Gastroesophageal sphincter (tissue), 4 donors: ENCODE measurements around the gene ROR1. TPM values are rescaled to one million over a fixed set of nuclear protein-coding genes. Genes with fewer than 3 reads are reported as not detected.

Source experiments
- ATAC-seq: fragments of 150-250 bp; one replicate; pipeline ENCODE4 v1.9.1; 2016; ENCODE audit warnings: mild to moderate bottlenecking, moderate library complexity
- H3K27ac ChIP-seq, 4 donors: fragments of 200-600 bp; sonication (generic) in 3 of 4; 1 replicate in 3 of 4; 2 replicates in 1 of 4; pipeline ENCODE4 v1.5.1; 2016 to 2019
- H3K27me3 ChIP-seq: fragments of 200-600 bp; sonication (generic); one replicate; pipeline ENCODE4 v1.5.1; 2019
- H3K36me3 ChIP-seq, 2 donors: fragments of 200-600 bp; sonication (generic); one replicate each; pipeline ENCODE4 v1.5.1; 2019; ENCODE audit warnings: control low read depth in 1 of 2
- H3K4me1 ChIP-seq, 3 donors: fragments of 200-600 bp; sonication (generic); 1 replicate in 2 of 3; 2 replicates in 1 of 3; pipeline ENCODE4 v1.5.1; 2016 to 2019; ENCODE audit warnings: control low read depth in 2 of 3
- H3K4me3 ChIP-seq, 2 donors: fragments of 200-600 bp; sonication (generic); one replicate each; pipeline ENCODE4 v1.5.1; 2019; ENCODE audit warnings: mild to moderate bottlenecking in 1 of 2, moderate library complexity in 1 of 2
- H3K9me3 ChIP-seq, 3 donors: fragments of 200-600 bp; sonication (generic); one replicate each; pipeline ENCODE4 v1.5.1; 2017 to 2019; ENCODE audit warnings: control low read depth in 2 of 3
- EP300 ChIP-seq: sonication (generic); formaldehyde crosslinking; IDR thresholded peaks from one replicate; pipeline ENCODE4 v1.6.1; 2017; ENCODE audit warnings: antibody characterized with exemption, mild to moderate bottlenecking
- POLR2A ChIP-seq, 2 donors: fragments of 450-650 bp; IDR thresholded peaks; one replicate each; pipeline ENCODE4 v1.6.1; 2017; ENCODE audit warnings: antibody characterized with exemption in 2 of 2, mild to moderate bottlenecking in 2 of 2, moderate library complexity in 1 of 2
- POLR2AphosphoS5 ChIP-seq: sonication (generic); formaldehyde crosslinking; IDR thresholded peaks from one replicate; pipeline ENCODE4 v1.6.1; 2017; ENCODE audit warnings: antibody characterized with exemption
- WGBS, 2 donors: methylation state at CpG; one replicate each; pipeline ENCODE4 v1.1.5; 2018; ENCODE audit warnings: low coverage in 1 of 2; 5-methylcytosine and 5-hydroxymethylcytosine counted together
- total RNA-seq, 4 donors: library from RNA; depleted of rRNA; stranded (reverse); fragments of >200 nt; gene quantifications; one replicate each; pipeline ENCODE4 v1.1.0, GENCODE V29; 2016
- TF ChIP-seq, protein P1 (sequence below), 4 experiments: fragments of 200-600 bp in 2 of 4; fragments of 450-650 bp in 2 of 4; sonication (generic) in 1 of 4; IDR thresholded peaks; one replicate each; pipeline ENCODE4 v1.5.1; 2017 to 2019; ENCODE audit warnings: antibody characterized with exemption in 4 of 4, mild to moderate bottlenecking in 2 of 4, moderate library complexity in 2 of 4

ROR1 gene
- total RNA-seq, 4 donors from 2014 or later = 5.0 to 38.0 (median 8.3) TPM

DNA sequence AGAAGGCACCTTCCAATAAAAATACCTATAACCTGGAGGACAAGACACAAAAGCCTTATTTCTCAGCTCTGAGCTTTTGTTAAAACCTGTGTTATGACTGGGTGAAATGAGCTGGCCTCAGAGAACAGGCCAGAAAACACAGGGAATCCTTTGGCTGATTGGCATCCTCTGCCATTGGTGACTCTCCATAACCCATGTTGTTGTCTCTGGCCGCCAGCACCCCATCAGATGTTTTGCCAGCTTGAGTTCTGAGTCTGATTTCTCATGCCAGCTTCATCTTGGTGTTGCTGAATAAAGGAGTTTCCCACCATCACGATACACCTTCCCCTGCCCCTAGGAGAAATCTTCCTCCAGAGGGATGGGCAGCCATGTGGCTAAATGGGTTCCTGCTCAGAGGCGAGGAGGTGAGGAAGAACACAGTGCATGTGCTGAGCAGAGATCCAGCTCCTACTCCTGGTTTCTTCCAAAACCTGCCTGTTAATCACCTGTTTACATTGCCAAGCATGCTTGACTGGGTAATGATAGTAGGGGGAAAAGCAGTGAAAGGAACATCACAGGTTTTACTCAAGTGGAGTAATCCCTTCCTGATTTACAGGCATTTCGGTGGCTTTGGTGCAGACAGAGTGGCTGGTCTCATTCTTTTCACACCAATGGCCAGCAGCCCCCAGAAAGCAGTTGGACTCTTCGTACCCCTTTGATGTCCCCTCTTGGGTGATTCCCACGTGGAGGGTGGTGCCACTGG is 109.8 kb downstream of the ROR1 start:
- no peak for ATAC-seq
- Histone ChIP-seq H3K4me1 (peaks cover 0 to 23% (median 0%) of the 10 kb centered on the region in 3 donors), H3K9me3 (no peaks in the 10 kb centered on the region), H3K36me3 (no peaks in the 10 kb centered on the region), H3K27ac (peak overlapping the region in 3 of 4 donors; percentile 14 to 49 (median 36)), H3K27me3 (no peaks in the 10 kb centered on the region), H3K4me3 (no peak overlapping the region)
- TF ChIP-seq POLR2AphosphoS5 = no peak
- 78 to 100% methylated on average over 3 to 6 of the region's 6 CpGs for WGBS, 2 donors

DNA sequence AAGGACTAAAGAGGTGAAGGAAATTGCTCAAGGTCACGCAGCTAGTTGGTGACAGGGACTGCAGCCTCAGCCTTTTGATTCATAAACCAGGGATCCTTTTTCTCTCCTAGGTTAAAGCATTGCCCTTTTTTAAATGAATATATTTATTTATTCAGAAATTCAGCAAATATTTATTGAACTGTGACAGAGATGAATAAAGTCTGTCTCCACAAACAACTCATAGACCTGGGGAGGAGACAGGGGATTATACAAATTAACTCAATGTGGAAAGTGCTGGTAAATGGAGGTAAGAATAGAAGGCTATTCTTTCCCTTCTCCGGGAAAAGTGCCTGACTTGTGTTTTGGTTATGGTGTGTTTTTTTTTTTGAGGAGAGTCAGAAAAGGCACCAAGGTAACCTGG is 110.7 kb downstream of the ROR1 start:
- Histone ChIP-seq H3K4me3 (no peak overlapping the region), H3K4me1 (peaks cover 0 to 21% (median 0%) of the 10 kb centered on the region in 3 donors), H3K27me3 (no peaks in the 10 kb centered on the region), H3K27ac (no peak overlapping the region), H3K9me3 (no peaks in the 10 kb centered on the region), H3K36me3 (no peaks in the 10 kb centered on the region)
- ATAC-seq = no peak
- 77 to 84% methylated on average over 2 of the region's 2 CpGs for WGBS, 2 donors
- no peak for TF ChIP-seq POLR2A (IDR thresholded peaks at IDR 0.05)
- no peak for TF ChIP-seq POLR2AphosphoS5
- TF ChIP-seq, protein P1, sequence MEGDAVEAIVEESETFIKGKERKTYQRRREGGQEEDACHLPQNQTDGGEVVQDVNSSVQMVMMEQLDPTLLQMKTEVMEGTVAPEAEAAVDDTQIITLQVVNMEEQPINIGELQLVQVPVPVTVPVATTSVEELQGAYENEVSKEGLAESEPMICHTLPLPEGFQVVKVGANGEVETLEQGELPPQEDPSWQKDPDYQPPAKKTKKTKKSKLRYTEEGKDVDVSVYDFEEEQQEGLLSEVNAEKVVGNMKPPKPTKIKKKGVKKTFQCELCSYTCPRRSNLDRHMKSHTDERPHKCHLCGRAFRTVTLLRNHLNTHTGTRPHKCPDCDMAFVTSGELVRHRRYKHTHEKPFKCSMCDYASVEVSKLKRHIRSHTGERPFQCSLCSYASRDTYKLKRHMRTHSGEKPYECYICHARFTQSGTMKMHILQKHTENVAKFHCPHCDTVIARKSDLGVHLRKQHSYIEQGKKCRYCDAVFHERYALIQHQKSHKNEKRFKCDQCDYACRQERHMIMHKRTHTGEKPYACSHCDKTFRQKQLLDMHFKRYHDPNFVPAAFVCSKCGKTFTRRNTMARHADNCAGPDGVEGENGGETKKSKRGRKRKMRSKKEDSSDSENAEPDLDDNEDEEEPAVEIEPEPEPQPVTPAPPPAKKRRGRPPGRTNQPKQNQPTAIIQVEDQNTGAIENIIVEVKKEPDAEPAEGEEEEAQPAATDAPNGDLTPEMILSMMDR (IDR thresholded peaks at IDR 0.05) = no peak
- no peak for TF ChIP-seq EP300

DNA sequence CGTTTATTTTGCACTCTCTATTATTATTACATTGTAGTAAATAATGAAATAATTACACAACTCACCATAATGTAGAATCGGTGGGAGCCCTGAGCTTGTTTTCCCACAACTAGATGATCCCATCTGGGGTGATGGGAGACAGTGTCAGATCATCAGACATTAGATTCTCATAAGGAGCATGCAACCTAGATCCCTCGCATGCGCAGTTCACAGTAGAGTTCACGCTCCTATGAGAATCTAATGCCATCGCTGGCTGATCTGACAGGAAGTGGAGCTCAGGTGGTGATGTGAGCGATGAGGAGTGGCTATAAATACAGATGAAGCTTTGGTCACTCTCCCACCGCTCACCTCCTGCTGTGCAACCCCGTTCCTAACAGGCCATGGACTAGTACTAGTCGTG is 112.1 kb downstream of the ROR1 start:
- ATAC-seq = no peak
- 88 to 91% methylated on average over 1 to 10 of the region's 10 CpGs for WGBS, 2 donors
- TF ChIP-seq POLR2A (IDR thresholded peaks at IDR 0.05) (no peak), EP300 (no peak), POLR2AphosphoS5 (no peak)
- TF ChIP-seq, protein P1 (IDR thresholded peaks at IDR 0.05) = no peak
- no peaks in the 10 kb centered on the region for H3K27me3 ChIP-seq
- H3K9me3 ChIP-seq = no peaks in the 10 kb centered on the region
- H3K27ac ChIP-seq = no peak overlapping the region
- H3K36me3 ChIP-seq = no peaks in the 10 kb centered on the region
- no peak overlapping the region for H3K4me3 ChIP-seq
- H3K4me1 ChIP-seq = peaks cover 0 to 7% (median 0%) of the 10 kb centered on the region in 3 donors

DNA sequence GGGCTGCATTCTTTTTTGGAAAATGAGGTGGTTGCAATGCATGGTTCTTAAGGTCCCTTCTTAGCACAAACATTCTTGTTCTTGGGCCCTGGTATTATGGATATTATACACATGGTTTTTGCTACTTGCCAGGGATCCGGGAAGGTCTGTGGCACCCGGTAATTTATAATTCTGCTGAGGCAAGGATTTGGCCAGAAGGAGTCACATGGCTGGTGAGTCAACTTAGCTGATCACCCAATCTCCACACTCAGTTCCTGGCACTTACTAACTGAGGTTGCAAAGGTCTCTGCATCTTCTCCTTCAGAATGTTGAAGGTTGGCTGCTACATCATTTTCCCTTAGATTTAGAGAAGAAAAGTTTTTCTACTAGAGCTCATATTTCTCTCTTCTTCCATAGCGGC is 112.5 kb downstream of the ROR1 start:
- Histone ChIP-seq H3K4me1 (peaks cover 0 to 6% (median 0%) of the 10 kb centered on the region in 3 donors), H3K27me3 (no peaks in the 10 kb centered on the region), H3K27ac (no peak overlapping the region), H3K36me3 (no peaks in the 10 kb centered on the region), H3K9me3 (no peaks in the 10 kb centered on the region), H3K4me3 (no peak overlapping the region)
- no peak for TF ChIP-seq POLR2A (IDR thresholded peaks at IDR 0.05)
- no peak for TF ChIP-seq EP300
- TF ChIP-seq, protein P1 (IDR thresholded peaks at IDR 0.05) = no peak
- TF ChIP-seq POLR2AphosphoS5 = no peak
- 75% methylated on average over 3 of the region's 3 CpGs; no CpG with 5 or more reads in 1 of the 2 donors for whole genome bisulfite sequencing, 2 donors
- no peak for ATAC-seq

DNA sequence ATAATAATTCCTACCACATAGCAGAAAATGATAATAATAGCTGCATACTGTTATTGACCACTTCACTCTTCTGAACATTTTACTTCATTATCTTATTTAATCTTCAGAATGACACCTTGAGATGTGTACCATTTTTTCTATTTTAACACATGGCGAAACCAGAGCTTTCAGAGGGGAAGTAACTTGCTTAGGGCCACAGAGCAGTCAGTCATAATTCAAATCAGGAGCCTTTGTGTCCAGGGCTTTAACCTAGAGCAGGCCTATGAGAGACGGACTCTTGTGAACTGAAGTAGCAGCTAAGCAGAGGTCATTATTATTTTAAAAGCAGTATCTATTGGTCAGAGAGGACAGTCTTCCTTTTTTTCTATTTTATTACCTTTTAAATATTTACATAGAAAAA is 114.0 kb downstream of the ROR1 start:
- Histone ChIP-seq H3K4me1 (peaks cover 0 to 7% (median 0%) of the 10 kb centered on the region in 3 donors), H3K9me3 (no peaks in the 10 kb centered on the region), H3K27ac (no peak overlapping the region), H3K36me3 (no peaks in the 10 kb centered on the region), H3K27me3 (no peaks in the 10 kb centered on the region), H3K4me3 (no peak overlapping the region)
- no peak for ATAC-seq
- TF ChIP-seq, protein P1 (IDR thresholded peaks at IDR 0.05) = no peak
- no peak for TF ChIP-seq POLR2A (IDR thresholded peaks at IDR 0.05)
- TF ChIP-seq EP300 = no peak
- TF ChIP-seq POLR2AphosphoS5 = no peak
- WGBS, 2 donors = 100% methylated on average over 1 to 2 of the region's 2 CpGs
